GM18498 (cell line): Measurements from ENCODE around the gene DDX17.

Source experiments
- ATAC-seq: cut with Tn5 transposase; IDR thresholded peaks from one replicate; pipeline ENCODE4 v1.9.1; 2021; ENCODE audit warnings: mild to moderate bottlenecking, moderate library complexity; ENCODE audit not compliant: unreplicated experiment

The DDX17 gene

GRCh38 chr22:38451404-38451803, 54.7 kb downstream of the DDX17 start:
- ATAC-seq, result no peak

GRCh38 chr22:38450234-38450797, 55.8 kb downstream of the DDX17 start:
- no peak for ATAC-seq

GRCh38 chr22:38449776-38450175, 56.3 kb downstream of the DDX17 start:
- ATAC-seq, result no peak

- ATAC-seq, result no peak
Observed at GRCh38 chr22:38448945-38449745, 57.0 kb downstream of the DDX17 start.

- no peak for ATAC-seq
Observed at GRCh38 chr22:38446018-38446601, 60.0 kb downstream of the DDX17 start.

GRCh38 chr22:38444783-38445182, 61.3 kb downstream of the DDX17 start:
- no peak for ATAC-seq

GRCh38 chr22:38443628-38444521, 62.2 kb downstream of the DDX17 start:
- no peak for ATAC-seq

GRCh38 chr22:38442967-38443627, 63.0 kb downstream of the DDX17 start:
- ATAC-seq, result no peak

GRCh38 chr22:38441620-38442287, 64.4 kb downstream of the DDX17 start:
- no peak for ATAC-seq

- ATAC-seq, result no peak
Observed at GRCh38 chr22:38440747-38441350, 65.3 kb downstream of the DDX17 start.

- ATAC-seq, result no peak
Observed at GRCh38 chr22:38437416-38437815, 68.7 kb downstream of the DDX17 start.

- no peak for ATAC-seq
Observed at GRCh38 chr22:38436629-38437395, 69.3 kb downstream of the DDX17 start.

GRCh38 chr22:38435965-38436364, 70.1 kb downstream of the DDX17 start:
- no peak for ATAC-seq

GRCh38 chr22:38435010-38435409, 71.1 kb downstream of the DDX17 start:
- ATAC-seq, result no peak

- no peak for ATAC-seq
Observed at GRCh38 chr22:38433871-38434270, 72.2 kb downstream of the DDX17 start.
